ENCODE measurements around the gene ANK3. TPM values are rescaled to one million over a fixed set of nuclear protein-coding genes. Genes with fewer than 3 reads are reported as not detected.

Gene ANK3
- total and polyA plus RNA-seq, 2 donors (not counting 1 experiment from before 2014, with no cell fraction given) = 0.50 to 0.79 TPM

GRCh38 chr10:60367431-60367830 lies 22.2 kb downstream of the ANK3 start:
- Histone ChIP-seq H3K4me3 (replicated peaks in 1 of 4; ENCODE audit: control extremely low read depth in 1 of 4, insufficient read depth in 1 of 4, low read depth in 3 of 4, low read length in 4 of 4) (no peak overlapping the region), H3K79me2 (ENCODE audit: control insufficient read depth, insufficient read depth, low read length) (no peaks in the 10 kb centered on the region), H3K27me3 (ENCODE audit: control insufficient read depth, insufficient read depth, low read length) (no peaks in the 10 kb centered on the region), H3K4me1 (ENCODE audit: control insufficient read depth, extremely low read depth, insufficient read depth, low read length) (no peaks in the 10 kb centered on the region), H3K4me2 (ENCODE audit: extremely low read depth, insufficient read depth, low read length) (no peak overlapping the region), H3K9me3 (ENCODE audit: control insufficient read depth, insufficient read depth, low read depth, low read length) (no peaks in the 10 kb centered on the region), H3K9ac (ENCODE audit: insufficient read depth, low read length) (no peak overlapping the region), H3K36me3 (ENCODE audit: control insufficient read depth, insufficient read depth, low read length) (no peaks in the 10 kb centered on the region), H3K27ac (ENCODE audit: insufficient read depth, low read length) (no peak overlapping the region), H2AFZ (ENCODE audit: low read length) (peak overlapping the region; percentile 30), H4K20me1 (ENCODE audit: control insufficient read depth, extremely low read depth, insufficient read depth, low read length) (no peaks in the 10 kb centered on the region)
- DNase-seq (ENCODE audit: low read depth in 2 of 2) = peak in 1 of 2 donors; percentile 46
- no peak for TF ChIP-seq CTCF (conservative IDR thresholded peaks at IDR 0.05 in 1 of 2, IDR thresholded peaks at IDR 0.05 in 1 of 2; ENCODE audit: low read depth in 1 of 2, low read length in 2 of 2)

- Histone ChIP-seq H3K9me3 (ENCODE audit: control insufficient read depth, insufficient read depth, low read depth, low read length) (no peaks in the 10 kb centered on the region), H3K4me3 (replicated peaks in 1 of 4; ENCODE audit: control extremely low read depth in 1 of 4, insufficient read depth in 1 of 4, low read depth in 3 of 4, low read length in 4 of 4) (no peak overlapping the region), H2AFZ (ENCODE audit: low read length) (no peak overlapping the region), H3K9ac (ENCODE audit: insufficient read depth, low read length) (no peak overlapping the region), H3K27me3 (ENCODE audit: control insufficient read depth, insufficient read depth, low read length) (no peaks in the 10 kb centered on the region), H3K27ac (ENCODE audit: insufficient read depth, low read length) (no peak overlapping the region), H3K79me2 (ENCODE audit: control insufficient read depth, insufficient read depth, low read length) (no peaks in the 10 kb centered on the region), H3K4me1 (ENCODE audit: control insufficient read depth, extremely low read depth, insufficient read depth, low read length) (no peaks in the 10 kb centered on the region), H4K20me1 (ENCODE audit: control insufficient read depth, extremely low read depth, insufficient read depth, low read length) (no peaks in the 10 kb centered on the region), H3K36me3 (ENCODE audit: control insufficient read depth, insufficient read depth, low read length) (no peaks in the 10 kb centered on the region), H3K4me2 (ENCODE audit: extremely low read depth, insufficient read depth, low read length) (no peak overlapping the region)
- TF ChIP-seq CTCF (conservative IDR thresholded peaks at IDR 0.05 in 1 of 2, IDR thresholded peaks at IDR 0.05 in 1 of 2; ENCODE audit: low read depth in 1 of 2, low read length in 2 of 2) (no peak), EZH2 (IDR thresholded peaks at IDR 0.05; ENCODE audit: low read length, missing control alignments) (no peak)
- peak in 1 of 2 donors; percentile 24 for DNase-seq (ENCODE audit: low read depth in 2 of 2)
Observed at GRCh38 chr10:60367024-60367423, 22.7 kb downstream of the ANK3 start.

GRCh38 chr10:60363187-60363586 lies 26.5 kb downstream of the ANK3 start:
- H2AFZ ChIP-seq (ENCODE audit: low read length) = no peak overlapping the region
- no peaks in the 10 kb centered on the region for H3K79me2 ChIP-seq (ENCODE audit: control insufficient read depth, insufficient read depth, low read length)
- H3K4me1 ChIP-seq (ENCODE audit: control insufficient read depth, extremely low read depth, insufficient read depth, low read length) = no peaks in the 10 kb centered on the region
- DNase-seq (ENCODE audit: low read depth in 2 of 2) = peak in 1 of 2 donors; percentile 55
- no peaks in the 10 kb centered on the region for H4K20me1 ChIP-seq (ENCODE audit: control insufficient read depth, extremely low read depth, insufficient read depth, low read length)
- no peaks in the 10 kb centered on the region for H3K9me3 ChIP-seq (ENCODE audit: control insufficient read depth, insufficient read depth, low read depth, low read length)
- no peak overlapping the region for H3K27ac ChIP-seq (ENCODE audit: insufficient read depth, low read length)
- TF ChIP-seq EZH2 (IDR thresholded peaks at IDR 0.05; ENCODE audit: low read length, missing control alignments) (no peak), CTCF (conservative IDR thresholded peaks at IDR 0.05 in 1 of 2, IDR thresholded peaks at IDR 0.05 in 1 of 2; ENCODE audit: low read depth in 1 of 2, low read length in 2 of 2) (no peak)
- H3K4me2 ChIP-seq (ENCODE audit: extremely low read depth, insufficient read depth, low read length) = no peak overlapping the region
- no peaks in the 10 kb centered on the region for H3K27me3 ChIP-seq (ENCODE audit: control insufficient read depth, insufficient read depth, low read length)
- H3K9ac ChIP-seq (ENCODE audit: insufficient read depth, low read length) = no peak overlapping the region
- no peak overlapping the region for H3K4me3 ChIP-seq (replicated peaks in 1 of 4; ENCODE audit: control extremely low read depth in 1 of 4, insufficient read depth in 1 of 4, low read depth in 3 of 4, low read length in 4 of 4)
- no peaks in the 10 kb centered on the region for H3K36me3 ChIP-seq (ENCODE audit: control insufficient read depth, insufficient read depth, low read length)

Data from fibroblast of lung (primary cell).